Right renal cortex interstitium (tissue), 3 donors: ENCODE results near the gene GRIK2. TPM values are rescaled to one million over a fixed set of nuclear protein-coding genes. Genes with fewer than 3 reads are reported as not detected.

Source experiments
- DNase-seq, 3 donors: peaks; one replicate each; pipeline ENCODE4 v3.0.0-alpha.2; 2013; ENCODE audit warnings: low read depth in 3 of 3, low spot score in 2 of 3
- polyA plus RNA-seq, 3 donors: library from polyadenylated mRNA; unstranded; fragments of 120-200 nt; gene quantifications; one replicate each; pipeline ENCODE4 v1.2.1, GENCODE V29; 2013; ENCODE audit not compliant: insufficient read length in 3 of 3

Gene GRIK2
- polyA plus RNA-seq, 3 donors, result 12.6 to 17.3 (median 13.7) TPM

- DNase-seq, result no peak
These were observed 720.9 kb downstream of the GRIK2 start for GRCh38 chr6:102114402-102114801.

- no peak for DNase-seq
These were observed 722.4 kb downstream of the GRIK2 start for GRCh38 chr6:102115911-102116310.

- DNase-seq, result no peak
These were observed 724.5 kb downstream of the GRIK2 start for GRCh38 chr6:102118034-102118433.
